NCI-H226 (cell line): Measurements from ENCODE around the gene CCDC70.
A peak's percentile ranks its signal among the peaks of the same experiment; 100 is the strongest.
"Not testable (repeated sequence)": the region's sequence is repeated elsewhere in the genome, so short reads cannot be mapped to it uniquely, and the experiment has no call there.

ENCODE experiments used
- DNase-seq: peaks from one replicate; pipeline ENCODE4 v3.0.0-alpha.2; 2015

The CCDC70 gene

GRCh38 chr13:51865838-51866237 lies 4.1 kb downstream of the CCDC70 start:
- DNase-seq = no peak

DNA sequence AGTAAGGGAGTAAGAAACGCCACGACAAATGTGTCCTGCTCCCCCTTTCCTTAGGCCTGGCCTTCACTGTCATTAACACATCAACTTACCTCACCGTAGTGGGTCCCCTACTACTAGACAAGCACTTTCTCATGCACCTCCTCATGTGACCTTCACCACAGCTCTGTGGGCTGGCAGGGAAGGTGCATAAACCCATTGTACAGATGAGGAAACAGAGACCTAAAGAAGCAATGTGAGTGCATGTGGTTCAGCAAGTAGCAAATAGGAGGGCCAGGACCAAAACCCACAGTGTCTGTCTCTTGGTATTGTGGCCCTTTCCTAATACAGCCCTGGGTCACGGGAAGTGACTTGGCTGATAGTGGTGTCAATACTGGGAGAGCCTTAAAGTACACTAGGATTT lies 5.3 kb downstream of the CCDC70 start:
- no peak for DNase-seq

- no peak for DNase-seq
Observed at GRCh38 chr13:51869916-51870315, 8.1 kb downstream of the CCDC70 start.

GRCh38 chr13:51870616-51871015 lies 8.8 kb downstream of the CCDC70 start:
- no peak for DNase-seq

- DNase-seq = no peak
Observed at GRCh38 chr13:51873117-51873798, 11.5 kb downstream of the CCDC70 start.

DNA sequence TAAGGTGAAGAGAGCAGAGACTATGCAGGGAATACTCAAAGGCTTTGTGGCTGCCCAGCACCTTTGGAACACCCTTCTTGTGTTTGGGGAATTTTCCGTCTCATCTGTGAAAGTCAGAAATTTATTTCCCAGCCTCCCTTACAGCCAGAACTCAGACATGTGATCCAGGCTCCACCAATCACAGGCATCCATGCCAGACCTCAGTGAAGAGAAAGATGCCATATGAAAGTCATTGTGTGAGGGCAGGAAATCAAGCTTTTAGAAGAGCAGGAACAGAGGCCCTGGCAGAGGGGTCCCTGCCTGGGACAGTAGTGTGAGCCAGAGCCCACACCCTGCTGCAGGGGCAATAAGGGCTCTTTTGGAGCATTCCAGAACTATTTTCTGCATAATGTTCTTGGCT lies 12.1 kb downstream of the CCDC70 start:
- DNase-seq = no peak

GRCh38 chr13:51874651-51875050 lies 12.9 kb downstream of the CCDC70 start:
- no peak for DNase-seq

- no peak for DNase-seq
Observed at GRCh38 chr13:51879133-51879532, 17.4 kb downstream of the CCDC70 start.

DNA sequence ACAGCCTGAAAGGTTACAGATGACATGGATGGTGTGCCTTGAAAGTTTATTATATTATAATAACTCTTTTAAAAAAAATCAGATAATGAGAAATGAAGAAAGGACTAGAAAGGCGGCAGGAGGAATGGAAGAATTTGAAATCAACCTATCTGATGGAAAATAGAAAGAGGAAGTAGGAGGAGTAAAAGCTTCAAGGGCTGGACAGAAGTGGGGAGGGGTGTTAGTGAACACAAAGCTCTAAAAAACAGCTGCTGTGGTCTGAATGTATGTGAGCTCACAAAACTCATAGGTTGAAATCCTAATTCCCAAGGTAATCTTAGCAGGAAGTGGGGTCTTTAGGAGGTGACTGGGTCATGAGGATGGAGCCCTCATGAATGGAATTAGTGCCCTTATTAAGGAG lies 19.5 kb downstream of the CCDC70 start:
- no peak for DNase-seq

DNA sequence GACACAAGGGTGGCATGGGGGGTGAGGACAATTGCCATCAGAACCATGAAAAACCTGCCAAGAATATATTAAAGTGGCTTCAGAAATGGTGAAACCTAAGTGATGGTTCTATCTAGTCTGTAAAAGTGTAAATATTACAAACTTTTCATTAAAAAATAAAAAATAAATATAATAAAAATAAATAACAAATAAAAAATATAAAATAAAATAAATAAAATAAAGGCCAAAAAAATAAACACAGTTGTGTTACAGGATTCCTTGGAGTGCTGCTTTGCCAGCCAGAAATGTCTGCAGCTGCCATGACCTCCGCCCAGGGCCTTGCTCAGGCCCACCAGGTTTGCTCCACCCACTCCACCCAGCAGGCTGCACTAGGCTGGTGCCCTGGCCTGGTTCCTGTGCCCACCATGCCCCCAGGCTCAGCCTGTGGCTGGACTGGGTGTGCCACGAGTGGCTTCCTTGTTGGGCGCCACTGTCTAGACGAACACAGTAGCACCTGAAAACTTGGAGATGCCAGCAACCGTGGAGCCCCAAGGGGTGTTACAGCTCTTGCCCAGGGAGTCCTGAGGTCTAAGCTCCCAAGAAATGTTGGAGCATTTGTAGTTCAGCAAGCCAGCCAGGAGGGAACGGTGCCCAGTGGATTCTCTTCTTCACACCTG lies 20.9 kb downstream of the CCDC70 start:
- no peak for DNase-seq

- DNase-seq = no peak
Observed at GRCh38 chr13:51883226-51883600, 21.4 kb downstream of the CCDC70 start.

GRCh38 chr13:51885651-51886050 lies 23.9 kb downstream of the CCDC70 start:
- DNase-seq = no peak

- no peak for DNase-seq
Observed at GRCh38 chr13:51887468-51887867, 25.7 kb downstream of the CCDC70 start.

DNA sequence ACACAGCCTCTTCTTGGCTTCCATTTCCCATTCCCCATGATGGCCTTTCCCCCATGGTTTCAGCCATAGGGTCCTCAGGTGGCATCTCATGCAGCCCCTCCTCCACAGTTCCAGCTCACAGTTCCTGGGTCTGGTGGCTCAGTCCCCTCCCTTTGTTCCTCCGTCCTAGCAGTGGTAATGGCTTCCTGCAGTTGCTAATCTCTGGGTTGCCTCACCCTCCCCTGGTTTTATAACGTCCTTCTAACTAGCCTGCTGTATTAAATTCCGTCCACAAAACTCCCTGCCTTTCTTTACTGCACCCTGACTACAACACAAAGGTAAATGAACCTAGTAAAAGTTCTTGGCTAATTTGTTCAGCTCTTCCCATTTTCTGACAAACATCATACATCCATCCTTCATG lies 30.9 kb downstream of the CCDC70 start:
- no peak for DNase-seq

DNA sequence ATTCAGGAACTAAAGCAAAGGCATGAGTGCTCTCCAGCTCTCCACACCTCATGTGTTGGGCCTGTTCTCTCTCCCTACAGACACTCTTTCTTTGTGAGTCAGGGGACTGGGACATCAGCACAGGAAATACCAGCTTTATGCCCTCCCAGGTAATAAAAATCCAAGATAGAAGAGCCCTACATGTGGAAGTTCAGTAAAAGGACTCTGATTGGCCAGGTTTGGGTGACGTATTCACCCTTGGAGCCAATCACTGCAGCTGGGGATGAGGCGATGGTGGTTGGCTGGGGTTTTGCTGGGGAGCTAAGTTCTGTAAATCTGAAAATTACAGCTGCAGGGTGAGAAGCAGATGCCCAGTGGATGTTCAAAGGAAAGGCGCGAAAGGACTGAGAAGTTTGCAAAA lies 32.5 kb downstream of the CCDC70 start:
- DNase-seq = peak; percentile 70

DNA sequence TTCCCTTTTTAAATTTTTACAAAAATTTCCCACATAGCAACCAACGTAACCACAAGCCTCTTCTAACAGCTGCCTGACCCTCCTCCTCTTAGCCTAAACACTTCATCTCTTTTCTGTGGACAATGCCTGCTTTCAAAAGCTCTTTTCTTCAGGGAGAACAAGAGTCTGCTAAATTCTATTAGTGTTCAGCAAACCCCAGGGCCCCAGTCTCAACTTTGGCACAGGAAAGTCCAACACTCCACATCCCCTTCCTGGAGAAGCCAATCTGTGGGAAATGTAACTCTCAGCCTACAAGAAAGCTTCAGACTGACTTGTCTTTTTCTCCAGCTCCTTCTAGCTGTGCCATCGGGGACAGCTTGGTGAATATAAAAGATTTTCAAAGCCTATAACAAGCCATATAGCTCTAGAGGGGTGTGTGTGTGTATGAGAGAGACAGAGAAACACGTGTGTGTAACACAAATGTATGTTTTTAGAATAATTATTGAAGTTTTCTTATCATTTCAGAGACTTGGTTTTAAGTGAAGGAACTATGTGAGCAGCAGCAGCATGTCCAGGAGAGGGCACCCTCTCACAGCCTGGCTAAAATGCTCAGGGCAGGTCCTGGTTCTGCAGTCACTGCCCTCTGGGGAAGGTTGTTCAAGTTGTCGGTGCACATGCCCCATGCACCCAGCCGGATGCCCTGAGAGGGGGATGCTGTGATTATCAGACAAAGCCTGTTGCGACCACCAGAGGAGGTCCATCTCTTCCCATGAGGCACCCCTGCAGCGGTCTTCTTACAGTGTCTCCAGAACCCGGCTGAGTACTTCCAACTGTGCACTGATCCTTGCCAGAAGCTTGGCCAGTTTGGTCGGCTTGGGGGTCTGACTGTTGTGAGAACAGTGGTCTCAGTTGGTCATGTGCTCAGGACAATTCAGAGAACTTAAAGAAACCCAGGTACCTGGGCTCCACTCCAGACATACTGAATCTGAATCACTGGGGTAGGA lies 34.4 kb downstream of the CCDC70 start:
- peak; percentile 33 for DNase-seq

- no peak for DNase-seq
Observed at GRCh38 chr13:51900471-51900870, 38.7 kb downstream of the CCDC70 start.

DNA sequence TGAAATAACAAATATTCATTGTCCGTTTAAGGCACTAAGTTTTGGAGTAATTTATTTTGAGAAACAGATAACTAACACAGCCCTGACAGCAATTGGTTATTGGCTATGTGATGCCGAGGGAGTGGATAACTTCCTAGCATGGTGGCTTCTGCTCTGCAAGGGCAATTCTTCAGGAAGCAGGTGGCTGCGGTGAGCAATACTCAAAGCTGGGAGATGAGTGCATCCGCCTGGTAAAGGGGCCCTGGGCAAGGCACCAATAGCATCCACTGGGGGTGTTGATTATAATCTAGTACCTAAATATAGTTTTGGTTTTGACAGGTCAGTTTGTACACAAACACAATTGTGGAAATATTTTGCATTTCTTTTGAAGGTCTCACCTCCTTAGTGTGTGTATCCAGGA lies 41.0 kb downstream of the CCDC70 start:
- no peak for DNase-seq

DNA sequence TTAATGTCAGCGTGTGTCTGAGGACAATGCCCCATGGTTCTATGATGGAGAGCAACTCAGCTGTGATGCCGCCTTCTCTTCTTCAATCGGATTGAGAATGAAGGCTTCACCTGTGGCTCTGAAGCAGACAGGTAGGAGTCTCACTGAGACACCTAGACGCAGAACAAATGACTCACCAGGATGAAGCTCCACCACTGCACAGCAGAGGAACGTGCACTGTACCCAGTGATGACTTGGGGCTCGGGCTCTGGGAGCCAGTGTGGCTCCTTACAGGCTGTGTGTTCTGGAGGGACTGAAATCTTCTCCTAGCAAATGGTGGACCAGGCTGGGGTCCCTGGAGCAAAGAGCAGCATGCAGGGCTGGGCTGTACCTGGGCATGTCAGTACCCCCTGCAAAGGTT lies 44.0 kb downstream of the CCDC70 start:
- no peak for DNase-seq

GRCh38 chr13:51906581-51906980 lies 44.8 kb downstream of the CCDC70 start:
- DNase-seq = peak; percentile 25

- no peak for DNase-seq
Observed at GRCh38 chr13:51907040-51907732, 45.4 kb downstream of the CCDC70 start.

- not testable (repeated sequence) for DNase-seq
Observed at GRCh38 chr13:51909265-51909664, 47.5 kb downstream of the CCDC70 start.

DNA sequence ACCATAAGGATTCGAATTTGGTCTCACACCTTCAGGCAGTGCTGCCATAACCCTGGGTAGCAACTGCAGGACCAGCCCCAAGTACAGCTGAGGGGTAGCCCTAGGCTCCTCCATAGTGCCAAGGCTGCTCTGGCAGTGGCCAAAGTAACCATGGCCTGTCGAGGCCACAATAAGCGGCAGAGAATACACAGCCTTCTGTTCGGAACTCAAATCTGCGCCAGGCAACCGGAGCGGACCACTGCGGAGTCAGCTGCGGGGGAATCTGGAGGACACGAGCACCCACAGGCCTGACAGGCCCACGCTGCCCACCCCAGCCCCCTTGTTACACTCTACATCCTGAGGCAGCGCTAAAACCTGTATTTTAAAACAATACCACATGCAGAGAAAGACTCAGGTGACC lies 48.7 kb downstream of the CCDC70 start:
- DNase-seq = no peak
